Panc1 (cell line): ENCODE data around the gene SNED1. TPM values are rescaled to one million over a fixed set of nuclear protein-coding genes. Genes with fewer than 3 reads are reported as not detected.

Experiments
- ATAC-seq: fragments of 200-7000 bp; cut with Tn5 transposase; 2 replicates; pipeline ENCODE4 v1.9.1; 2020; ENCODE audit warnings: mild to moderate bottlenecking, moderate library complexity
- BruUV-seq: library from RNA; stranded (reverse); fragments of 400-500 nt; replicated peaks from 2 replicates; lab custom pipeline; 2021; lab: Mats Ljungman, UMichigan
- CTCF ChIA-PET: fragments of 300-600 bp; sonication (Branson Sonifier 250); formaldehyde crosslinking; loops from one replicate; lab custom pipeline; 2022; ENCODE audit warnings: antibody characterized with exemption; lab: Charles Lee
- POLR2A ChIA-PET: fragments of 300-600 bp; sonication (Branson Sonifier 250); formaldehyde crosslinking; loops from one replicate; lab custom pipeline; 2022; ENCODE audit warnings: antibody characterized with exemption; lab: Charles Lee
- DNase-seq: peaks from one replicate; pipeline ENCODE4 v3.0.0-alpha.2; 2010; ENCODE audit warnings: low read depth, low spot score
- H3K27ac ChIP-seq: 2 replicates; pipeline ENCODE4 v1.5.1; 2011; ENCODE audit warnings: mild to moderate bottlenecking, low read length, inconsistent platforms
- H3K27me3 ChIP-seq: fragments of 200-500 bp; sonication (Bioruptor generic); 2 replicates; pipeline ENCODE4 v1.6.0; 2014; ENCODE audit warnings: low read length, inconsistent platforms; ENCODE audit not compliant: control insufficient read depth, insufficient read depth
- H3K36me3 ChIP-seq: fragments of 200-500 bp; sonication (Bioruptor generic); 2 replicates; pipeline ENCODE4 v1.5.1; 2014; ENCODE audit warnings: inconsistent platforms, mild to moderate bottlenecking, low read length, moderate library complexity; ENCODE audit not compliant: control insufficient read depth, insufficient read depth
- H3K4me1 ChIP-seq: 2 replicates; pipeline ENCODE4 v1.5.1; 2011; ENCODE audit warnings: inconsistent platforms, mild to moderate bottlenecking, low read length, moderate library complexity; ENCODE audit not compliant: control insufficient read depth, insufficient read depth
- H3K4me3 ChIP-seq, 2 experiments: 2 replicates each; pipeline ENCODE4 v1.5.1; 2011 to 2012; ENCODE audit warnings: low read depth in 2 of 2, low read length in 2 of 2, mild to moderate bottlenecking in 2 of 2, inconsistent platforms in 1 of 2, moderate library complexity in 1 of 2
- H3K9me3 ChIP-seq: fragments of 200-500 bp; sonication (Bioruptor generic); 2 replicates; pipeline ENCODE4 v1.5.1; 2014; ENCODE audit warnings: low read depth, mild to moderate bottlenecking, inconsistent platforms, low read length, moderate library complexity; ENCODE audit not compliant: control insufficient read depth, insufficient read depth
- CTCF ChIP-seq: fragments of 450-650 bp; IDR thresholded peaks from 2 replicates; pipeline ENCODE4 v1.5.1; 2017; ENCODE audit warnings: mild to moderate bottlenecking
- POLR2AphosphoS5 ChIP-seq: IDR thresholded peaks from 2 replicates; pipeline ENCODE4 v1.6.1; 2012; ENCODE audit warnings: mild to moderate bottlenecking, low read depth, low read length, moderate library complexity
- REST ChIP-seq, 2 experiments: IDR thresholded peaks; 2 replicates each; pipeline ENCODE4 v1.6.1; 2011 to 2012; ENCODE audit warnings: low read depth in 2 of 2, control low read depth in 1 of 2, low read length in 1 of 2, mild to moderate bottlenecking in 1 of 2, moderate library complexity in 1 of 2; ENCODE audit not compliant: insufficient read depth in 1 of 2
- SIN3A ChIP-seq: IDR thresholded peaks from 2 replicates; pipeline ENCODE4 v1.6.1; 2012; ENCODE audit warnings: low read depth, mild to moderate bottlenecking, low read length, moderate library complexity, borderline replicate concordance; ENCODE audit not compliant: insufficient read depth
- TCF7L2 ChIP-seq: IDR thresholded peaks from 2 replicates; pipeline ENCODE4 v1.6.1; 2011; ENCODE audit warnings: mild to moderate bottlenecking, low read depth, low read length, inconsistent platforms
- in situ Hi-C: cut with HindIII; loops from 2 replicates; pipeline ENCODE4 v1.10.0; 2016; ENCODE audit warnings: low sequenced_read_pairs, low pct_unique_long_range_greater_than_20kb
- intact Hi-C: fragments of 100-400 bp; cut with micrococcal nuclease; formaldehyde crosslinking; loops from one replicate; pipeline ENCODE4 v1.10.0; 2022; ENCODE audit not compliant: unreplicated experiment
- total RNA-seq: library from RNA; stranded (reverse); gene quantifications from one replicate; pipeline ENCODE4 v1.2.1, GENCODE V29; 2021; ENCODE audit not compliant: unreplicated experiment

The SNED1 gene
- total RNA-seq, 1 experiment from 2014 or later: 11.0 TPM

GRCh38 chr2:241088791-241089732 lies 90.6 kb downstream of the SNED1 start:
- ChIA-PET POLR2A (no interaction called here), CTCF (no interaction called here)
- BruUV-seq: no TSS peak
- TF ChIP-seq POLR2AphosphoS5 (no peak), TCF7L2 (no peak), SIN3A (no peak), CTCF (no peak), REST (IDR thresholded peaks at IDR 0.05; ENCODE audit: insufficient read depth in 1 of 2, low read depth in 2 of 2, low read length in 1 of 2) (no peak)
- in situ Hi-C loops: no loop called here
- Histone ChIP-seq H3K4me3 (no peak overlapping the region), H3K27ac (no peak overlapping the region), H3K27me3 (no peaks in the 10 kb centered on the region), H3K9me3 (no peaks in the 10 kb centered on the region), H3K36me3 (peaks cover 11% of the 10 kb centered on the region), H3K4me1 (no peaks in the 10 kb centered on the region)
- no peak for ATAC-seq
- no peak for DNase-seq
- intact Hi-C loops: no loop called here

DNA sequence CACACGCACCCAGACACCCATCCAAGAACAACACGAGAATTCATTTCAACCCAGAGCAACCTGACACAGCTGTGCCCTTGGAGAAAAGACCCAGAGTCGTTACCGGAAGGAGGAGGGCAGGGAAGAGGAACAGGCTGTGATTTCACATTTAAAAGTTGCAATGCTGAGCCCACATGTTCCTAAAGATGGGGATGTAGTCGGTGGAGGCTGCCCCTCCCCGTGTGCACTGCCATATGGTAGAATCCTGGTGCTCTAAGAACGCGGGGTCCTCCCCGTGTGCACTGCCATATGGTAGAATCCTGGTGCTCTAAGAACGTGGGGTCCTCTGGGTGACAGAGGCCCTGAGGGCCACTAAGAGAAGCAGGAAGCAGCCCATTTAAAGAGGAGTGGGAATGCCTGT lies 92.8 kb downstream of the SNED1 start:
- DNase-seq (no peak), ATAC-seq (no peak)
- ChIA-PET CTCF (no interaction called here), POLR2A (no interaction called here)
- no peaks in the 10 kb centered on the region for H3K27me3 ChIP-seq
- H3K36me3 ChIP-seq: peaks cover 18% of the 10 kb centered on the region
- no peak for TF ChIP-seq REST (IDR thresholded peaks at IDR 0.05; ENCODE audit: insufficient read depth in 1 of 2, low read depth in 2 of 2, low read length in 1 of 2)
- TF ChIP-seq TCF7L2: no peak
- TF ChIP-seq CTCF: no peak
- no peak for TF ChIP-seq SIN3A
- TF ChIP-seq POLR2AphosphoS5: no peak
- BruUV-seq: no TSS peak
- H3K4me3 ChIP-seq: no peak overlapping the region
- intact Hi-C loops (no loop called here), in situ Hi-C loops (no loop called here)
- no peak overlapping the region for H3K27ac ChIP-seq
- H3K9me3 ChIP-seq: no peaks in the 10 kb centered on the region
- H3K4me1 ChIP-seq: no peaks in the 10 kb centered on the region
